ENCODE results near the gene CHFR.
"Not testable (repeated sequence)": the region's sequence is repeated elsewhere in the genome, so short reads cannot be mapped to it uniquely, and the experiment has no call there.

The CHFR gene

DNA sequence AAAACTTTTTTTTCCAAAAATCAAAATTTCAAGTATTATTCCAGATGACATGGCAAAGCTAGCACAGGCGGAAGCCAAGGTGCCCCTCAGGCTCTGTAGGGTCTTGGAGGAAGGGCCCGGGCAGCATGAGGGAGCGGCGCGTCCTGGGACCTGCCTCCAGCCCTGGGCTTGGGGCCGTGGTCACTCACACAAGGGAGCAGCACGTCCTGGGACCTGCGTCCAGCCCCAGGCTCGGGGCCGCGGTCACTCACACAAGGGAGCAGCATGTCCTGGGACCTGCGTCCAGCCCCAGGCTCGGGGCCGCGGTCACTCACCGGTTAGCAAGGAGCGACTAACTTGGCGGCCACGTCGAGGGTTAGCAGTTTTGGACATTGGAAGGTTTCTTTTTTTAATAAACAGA is 46.9 kb downstream of the CHFR start:
- no peak for DNase-seq (ENCODE audit: low spot score)

GRCh38 chr12:132839558-132840235 is 47.7 kb downstream of the CHFR start:
- no peak for DNase-seq (ENCODE audit: low spot score)

- DNase-seq (ENCODE audit: low spot score): no peak
These were observed 48.9 kb downstream of the CHFR start for GRCh38 chr12:132838410-132839080.

DNA sequence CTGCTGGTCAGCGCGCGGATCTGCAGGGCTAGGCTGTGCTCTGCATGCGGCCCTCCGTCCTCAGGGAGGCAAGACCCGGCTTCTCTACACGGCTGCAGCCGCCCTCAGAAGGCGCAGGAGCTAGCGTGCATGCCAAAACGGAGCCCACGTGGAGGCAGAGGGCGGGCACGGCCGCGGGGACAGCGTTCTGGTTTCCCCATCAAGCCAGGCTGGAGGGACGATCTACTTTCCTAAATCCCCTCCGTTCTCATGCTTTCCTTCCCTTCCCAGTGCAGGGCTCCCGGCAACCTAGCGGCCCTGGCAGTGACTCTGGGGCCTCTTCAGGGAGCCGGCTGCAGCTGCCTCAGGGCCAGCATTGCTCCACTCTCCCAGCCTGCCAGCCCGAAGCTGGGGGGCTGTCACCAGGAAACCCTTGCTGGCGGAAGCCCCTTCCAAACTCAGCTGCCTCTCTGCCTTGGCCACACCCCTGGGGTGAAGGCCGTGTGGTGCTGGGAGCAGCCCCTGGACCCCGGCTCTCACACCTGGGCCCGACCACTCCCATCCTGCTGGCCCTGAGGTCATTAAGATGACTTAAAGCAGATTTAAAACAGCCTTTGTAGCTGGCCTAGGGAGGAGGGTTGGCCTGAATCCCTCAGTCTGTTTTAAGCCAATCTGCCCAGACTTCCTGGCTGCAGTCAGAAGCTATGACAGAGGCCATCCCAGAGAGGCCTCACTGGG is 49.6 kb downstream of the CHFR start:
- DNase-seq (ENCODE audit: low spot score): no peak

DNA sequence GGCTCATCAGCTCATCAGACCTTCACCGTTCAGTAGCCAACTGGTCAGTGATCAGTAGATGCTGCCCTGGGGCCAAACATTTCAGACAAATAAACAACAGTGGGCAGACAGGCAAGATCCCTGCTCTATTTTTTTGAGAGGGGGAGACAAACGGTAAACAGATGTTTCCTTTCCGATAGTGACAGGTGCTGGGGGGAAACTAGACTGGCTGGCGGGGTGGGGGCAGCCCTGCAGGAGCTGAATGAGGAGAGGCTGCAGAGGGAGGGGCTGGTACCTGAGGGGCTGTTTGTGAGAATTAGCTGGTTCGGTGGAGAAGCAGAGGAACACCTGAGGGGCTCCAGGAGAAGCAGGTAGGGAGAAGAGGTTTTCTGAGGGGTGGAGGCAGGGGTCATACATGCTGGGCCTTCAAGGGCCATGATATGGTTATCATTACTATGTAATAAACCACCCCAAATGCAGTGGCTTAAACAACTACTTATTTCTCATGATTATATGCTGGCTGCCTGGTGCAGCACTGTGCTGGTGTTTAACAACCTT is 50.5 kb downstream of the CHFR start:
- DNase-seq (ENCODE audit: low spot score): no peak

GRCh38 chr12:132836230-132836629 is 51.2 kb downstream of the CHFR start:
- not testable (repeated sequence) for DNase-seq (ENCODE audit: low spot score)

- peak; percentile 46 for DNase-seq (ENCODE audit: low spot score)
These were observed 52.1 kb downstream of the CHFR start for GRCh38 chr12:132835076-132836025.

DNA sequence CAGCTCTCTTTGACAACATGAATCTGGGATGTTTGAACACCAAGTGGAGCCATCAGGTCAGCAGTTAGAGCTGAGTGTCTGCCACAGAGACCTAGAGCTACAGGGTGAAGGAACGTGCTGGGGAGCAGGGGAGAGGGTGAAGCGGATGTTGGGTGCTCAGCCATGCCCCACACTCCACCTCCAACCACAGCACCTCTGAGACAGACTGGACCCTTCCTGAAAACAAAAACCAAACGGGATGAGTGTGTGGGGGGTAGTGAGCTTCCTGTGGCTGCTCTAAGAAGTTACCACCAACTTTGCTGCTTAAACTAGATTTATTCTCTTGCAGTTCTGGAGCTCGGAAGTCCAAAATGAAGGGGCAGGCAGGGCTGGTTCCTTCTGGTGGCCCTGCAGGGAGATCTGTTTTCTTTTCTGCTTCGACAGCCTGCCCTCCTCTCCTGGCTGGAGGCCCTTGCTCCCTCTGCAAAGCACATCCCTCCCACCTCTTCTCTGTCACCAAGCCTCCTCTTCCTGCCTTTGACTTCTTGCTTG is 53.2 kb downstream of the CHFR start:
- DNase-seq (ENCODE audit: low spot score): no peak

DNA sequence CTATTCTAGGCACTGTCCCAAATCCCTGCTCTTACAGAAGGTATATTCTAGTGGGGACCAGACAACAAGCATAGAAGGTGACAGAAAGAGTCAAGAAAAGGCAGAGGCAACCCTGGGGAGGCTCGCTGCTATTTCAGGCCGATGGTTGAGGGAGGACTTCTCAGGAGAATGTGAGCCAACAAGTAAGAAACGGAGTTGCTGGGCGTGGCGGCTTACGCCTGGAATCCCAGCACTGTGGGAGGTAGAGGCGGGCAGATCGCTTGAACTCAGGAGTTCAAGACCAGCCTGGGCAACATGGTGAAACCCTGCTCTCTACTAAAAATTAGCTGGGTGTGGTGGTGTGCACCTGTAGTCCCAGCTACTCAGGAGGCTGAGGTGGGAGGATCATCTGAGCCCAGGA is 54.1 kb downstream of the CHFR start:
- DNase-seq (ENCODE audit: low spot score): no peak

DNA sequence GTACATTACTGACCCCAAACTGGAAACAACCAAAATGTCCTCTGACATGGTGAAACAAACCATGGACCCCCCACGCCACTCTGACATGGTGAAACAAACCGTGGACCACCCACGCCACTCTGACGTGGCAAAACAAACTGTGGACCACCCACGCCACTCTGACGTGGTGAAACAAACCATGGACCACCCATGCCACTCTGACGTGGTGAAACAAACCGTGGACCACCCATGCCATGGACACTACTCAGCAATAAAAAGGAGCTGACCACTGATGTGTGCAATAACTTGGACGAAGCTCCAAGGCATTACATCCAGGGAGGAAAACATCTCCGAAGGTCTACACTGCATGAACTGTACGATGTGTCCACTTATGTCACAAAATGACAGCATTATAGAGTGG is 55.6 kb downstream of the CHFR start:
- DNase-seq (ENCODE audit: low spot score): no peak

DNA sequence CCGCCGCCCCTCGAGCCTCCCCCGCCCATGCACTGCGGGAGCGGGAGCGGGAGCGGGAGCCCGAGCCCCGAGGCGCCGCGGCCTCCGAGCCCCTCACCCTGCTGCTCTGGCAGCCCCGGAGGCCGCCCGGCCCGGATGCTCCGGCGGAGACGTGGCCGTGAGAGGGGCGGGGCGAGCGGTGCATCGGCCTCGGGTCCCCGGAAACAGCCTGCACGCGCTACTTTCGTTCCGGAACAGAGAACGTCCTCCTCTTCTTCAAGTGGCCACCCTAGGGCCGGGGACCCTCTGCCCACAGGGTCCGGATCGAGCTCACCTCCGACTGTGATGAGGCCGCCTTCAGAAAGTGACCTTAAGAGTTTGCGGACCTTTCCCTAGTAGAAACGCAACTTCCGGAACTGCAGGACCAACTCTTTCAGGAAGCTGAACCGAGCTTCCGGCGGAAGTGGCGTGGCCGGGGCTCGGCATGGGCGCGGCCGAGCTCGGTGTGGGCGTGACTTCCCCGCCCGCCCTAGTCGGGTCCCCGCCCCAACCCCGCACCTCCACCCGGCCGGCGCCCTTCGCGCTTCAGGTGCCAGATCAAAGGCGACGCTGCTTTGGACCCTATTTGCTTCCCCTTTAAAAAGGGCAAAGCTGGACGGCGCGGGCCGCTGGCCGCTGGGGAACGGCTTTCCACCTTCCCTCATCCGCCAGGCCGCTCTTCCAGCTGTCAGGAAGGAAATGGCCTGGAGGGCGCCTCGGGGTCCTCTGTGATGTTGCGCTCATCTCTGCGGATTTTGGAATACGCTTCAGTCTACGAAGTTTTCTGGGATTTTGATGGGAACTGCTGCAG is 58.5 kb downstream of the CHFR start, which contains the start of gene GOLGA3:
Gene GOLGA3 (minus strand): TSS at position 164 of the 829 bp plus-strand sequence. CDS start 6,741 bp downstream, outside the sequence.
- DNase-seq (ENCODE audit: low spot score): peak; percentile 97

DNA sequence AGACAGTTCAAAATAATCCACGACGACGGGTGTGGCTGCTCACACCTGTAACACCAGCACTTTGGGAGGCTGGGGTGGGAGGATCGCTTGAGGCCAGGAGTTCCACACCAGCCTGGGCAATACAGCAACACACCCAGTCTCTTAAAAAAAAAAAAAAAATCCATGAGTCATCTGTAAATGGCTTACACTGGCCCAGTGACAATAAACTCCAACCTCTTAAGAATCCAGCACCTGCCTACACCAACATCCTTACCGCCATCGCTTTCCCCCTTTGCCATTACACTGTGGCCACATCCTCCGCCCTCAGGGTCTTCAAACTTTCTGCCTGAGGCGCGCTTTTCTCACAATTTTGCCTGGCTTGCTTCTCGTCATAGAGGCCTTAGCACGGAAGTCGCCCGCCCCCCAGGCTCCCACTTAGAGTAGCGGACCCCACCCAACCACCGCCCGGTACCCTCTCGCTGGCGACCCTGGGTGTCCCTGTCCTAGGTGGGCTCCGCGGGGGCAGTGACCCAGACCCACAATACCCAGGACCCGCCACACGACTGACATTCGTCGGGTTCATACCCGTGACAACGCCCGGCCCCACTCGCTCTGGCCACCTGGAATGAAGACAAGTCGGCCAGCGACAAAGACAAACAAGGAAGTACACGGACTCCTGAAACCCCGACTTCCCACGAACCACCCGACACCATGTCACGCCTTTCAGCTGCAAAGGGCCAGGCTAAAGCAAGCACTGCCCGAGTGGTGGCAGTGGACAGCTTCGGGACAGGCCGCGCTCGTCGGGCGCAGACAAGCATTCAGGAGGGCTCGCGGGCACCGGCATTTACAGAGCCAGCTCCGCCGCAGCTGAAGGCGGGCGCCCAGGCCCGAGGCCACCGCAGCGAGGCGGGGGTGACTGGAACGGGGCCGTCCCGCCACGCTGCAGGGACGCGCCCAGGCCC is 59.4 kb downstream of the CHFR start:
- peak; percentile 69 for DNase-seq (ENCODE audit: low spot score)

GRCh38 chr12:132825861-132826260 is 61.5 kb downstream of the CHFR start:
- no peak for DNase-seq (ENCODE audit: low spot score)

DNA sequence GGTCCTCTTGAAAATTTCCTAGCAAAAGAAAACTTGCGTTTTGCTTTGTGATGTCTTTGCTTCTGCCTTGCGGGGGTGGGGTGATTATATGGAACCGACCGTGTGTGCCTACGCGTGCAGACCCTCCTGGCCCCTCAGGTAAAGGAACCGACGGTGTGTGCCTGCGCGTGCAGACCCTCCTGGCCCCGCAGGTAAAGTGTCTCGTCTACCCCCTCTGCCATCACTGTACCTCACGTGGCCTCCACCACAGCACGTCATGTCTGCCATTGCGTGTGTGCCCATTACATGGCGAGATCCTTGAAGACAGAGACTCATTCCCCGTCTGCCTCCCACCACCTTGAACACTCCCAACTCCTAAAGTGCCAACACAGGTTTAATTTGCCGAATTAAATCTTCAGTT is 62.3 kb downstream of the CHFR start:
- no peak for DNase-seq (ENCODE audit: low spot score)

DNA sequence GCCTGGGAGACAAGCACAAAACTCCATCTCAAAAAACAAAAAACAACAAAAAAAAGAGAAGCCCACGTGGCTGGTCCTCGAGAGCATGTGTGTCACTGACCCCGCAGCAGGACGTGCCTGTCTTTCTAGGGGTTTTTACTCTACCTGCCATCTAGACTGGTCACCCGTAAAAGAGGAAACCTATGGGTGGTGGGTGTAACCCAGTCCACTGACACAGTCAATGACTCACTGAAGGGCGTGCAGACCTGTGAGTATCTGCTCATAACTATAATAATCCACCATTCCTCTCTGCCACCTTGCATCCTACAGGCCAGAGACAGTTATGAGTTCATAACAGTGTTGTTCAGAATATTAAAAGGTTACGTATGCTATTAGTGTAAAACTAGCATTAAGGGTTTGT is 63.4 kb downstream of the CHFR start:
- no peak for DNase-seq (ENCODE audit: low spot score)

GRCh38 chr12:132818562-132818961 is 68.8 kb downstream of the CHFR start:
- no peak for DNase-seq (ENCODE audit: low spot score)

DNA sequence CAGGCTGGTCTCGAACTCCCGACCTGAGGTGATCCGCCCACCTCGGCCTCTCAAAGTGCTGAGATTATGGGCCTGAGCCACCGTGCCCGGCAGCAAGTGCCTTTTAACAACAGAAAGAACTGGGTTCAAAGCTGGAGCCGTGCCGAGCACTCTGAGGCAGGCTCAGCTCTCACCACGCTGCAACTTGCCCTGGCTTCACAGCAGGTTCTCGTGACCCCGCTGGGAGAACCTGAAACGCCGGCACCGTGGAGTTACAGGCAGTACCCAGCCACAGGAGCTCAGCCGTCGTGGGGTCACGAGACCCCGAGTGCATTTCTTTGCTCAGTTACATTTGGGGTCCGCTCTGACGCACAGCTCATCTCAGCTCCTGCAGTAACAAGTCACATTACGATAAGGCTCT is 73.2 kb downstream of the CHFR start:
- DNase-seq (ENCODE audit: low spot score): no peak

GRCh38 chr12:132813443-132813842 is 74.0 kb downstream of the CHFR start:
- DNase-seq (ENCODE audit: low spot score): no peak

DNA sequence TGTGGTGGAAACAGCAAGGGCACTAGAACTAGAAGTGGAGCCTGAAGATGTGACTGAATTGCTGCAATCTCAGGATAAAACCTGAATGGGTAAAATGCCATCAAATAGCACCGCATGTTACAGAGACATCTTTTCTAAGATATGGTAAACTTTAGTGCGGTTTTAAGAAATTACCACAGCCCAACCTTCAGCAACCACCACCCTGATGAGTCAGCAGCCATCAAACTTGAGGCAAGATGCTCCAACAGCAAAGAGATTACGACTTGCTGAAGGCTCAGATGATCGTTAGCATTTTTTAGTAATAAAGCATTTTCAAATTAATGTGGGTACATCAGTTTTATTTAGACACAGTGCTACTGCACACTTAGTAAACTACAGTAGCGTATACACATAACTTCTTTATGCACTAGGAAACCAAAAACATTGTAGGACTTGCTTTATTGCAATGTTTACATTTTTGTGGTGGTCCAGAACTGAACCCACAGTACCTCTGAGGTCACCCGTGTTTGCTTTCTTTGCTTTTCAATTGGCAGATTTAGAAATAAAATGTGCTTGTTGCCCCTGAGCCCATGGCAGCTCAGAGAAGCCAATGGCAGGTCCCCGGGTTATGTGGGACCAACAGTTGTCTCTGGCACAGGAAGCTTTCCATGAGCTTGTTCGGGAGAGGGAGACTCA is 74.6 kb downstream of the CHFR start:
- peak; percentile 51 for DNase-seq (ENCODE audit: low spot score)
